BJ (cell line): Measurements from ENCODE around the gene IFNG-AS1. TPM values are rescaled to one million over a fixed set of nuclear protein-coding genes. Genes with fewer than 3 reads are reported as not detected.

Source experiments
- CTCF ChIA-PET: fragments of 350-600 bp; formaldehyde crosslinking; extraction: SDS; loops from one replicate; lab custom pipeline; 2021; ENCODE audit warnings: antibody characterized with exemption, inconsistent platforms; lab: Yijun Ruan, JAX
- POLR2A ChIA-PET: fragments of 300-600 bp; sonication (Branson Sonifier 250); formaldehyde crosslinking; extraction: SDS; loops from one replicate; lab custom pipeline; 2021; ENCODE audit warnings: antibody characterized with exemption; lab: Charles Lee
- DNase-seq: peaks from one replicate; pipeline ENCODE4 v3.0.0-alpha.2; 2011; ENCODE audit warnings: low read depth
- H3K27me3 ChIP-seq: 2 replicates; pipeline ENCODE4 v1.6.0; 2011; ENCODE audit warnings: low read length; ENCODE audit not compliant: control insufficient read depth, insufficient read depth
- H3K36me3 ChIP-seq: 2 replicates; pipeline ENCODE4 v1.5.1; 2011; ENCODE audit warnings: low read length; ENCODE audit not compliant: control insufficient read depth, insufficient read depth
- H3K4me3 ChIP-seq: 2 replicates; pipeline ENCODE4 v1.5.1; 2011; ENCODE audit warnings: low read depth, mild to moderate bottlenecking, control low read depth, low read length
- CTCF ChIP-seq: IDR thresholded peaks from 2 replicates; pipeline ENCODE4 v1.5.1; 2011; ENCODE audit warnings: low read depth, mild to moderate bottlenecking, control low read depth, inconsistent platforms, low read length, moderate library complexity; ENCODE audit not compliant: insufficient read depth
- polyA plus RNA-seq: library from polyadenylated mRNA; depleted of rRNA; stranded (reverse); fragments of >200 nt; gene quantifications from 2 replicates; pipeline ENCODE4 v1.2.3, GENCODE V29; 2011

The IFNG-AS1 gene
- polyA plus RNA-seq, 1 experiment = not detected

DNA sequence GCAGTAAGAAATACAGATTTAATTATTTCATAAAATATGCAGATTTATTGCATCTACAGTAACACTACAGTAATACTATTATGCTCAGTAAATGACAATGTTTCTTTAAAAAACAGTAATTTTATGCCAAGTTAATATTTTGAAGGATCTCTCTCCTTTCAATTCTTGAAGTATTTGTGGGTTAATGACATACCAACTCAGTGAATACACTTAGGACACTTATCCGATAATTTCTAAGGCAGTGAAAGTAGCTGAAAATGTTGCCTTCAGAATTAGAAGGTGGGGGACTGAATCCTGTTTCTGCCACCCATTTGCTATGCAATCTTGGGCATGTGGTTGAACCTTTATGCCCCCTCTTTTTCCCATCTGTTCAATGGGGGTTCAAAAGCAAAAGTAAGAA lies 24.8 kb upstream of the IFNG-AS1 start:
- no peaks in the 10 kb centered on the region for H3K27me3 ChIP-seq
- ChIA-PET POLR2A (no interaction called here), CTCF (no interaction called here)
- TF ChIP-seq CTCF = no peak
- no peaks in the 10 kb centered on the region for H3K36me3 ChIP-seq
- no peak overlapping the region for H3K4me3 ChIP-seq
- DNase-seq = no peak

GRCh38 chr12:67966560-67966959 lies 22.7 kb upstream of the IFNG-AS1 start:
- no peak overlapping the region for H3K4me3 ChIP-seq
- ChIA-PET CTCF (no interaction called here), POLR2A (no interaction called here)
- no peaks in the 10 kb centered on the region for H3K27me3 ChIP-seq
- no peaks in the 10 kb centered on the region for H3K36me3 ChIP-seq
- DNase-seq = no peak
- TF ChIP-seq CTCF = no peak

- ChIA-PET CTCF (interaction anchor here (1.2 to 1.4 kb wide), 3 partner anchors 22 to 73 kb away, joined by 3 to 4 read pairs (median 3); no protein-coding TSS in a partner anchor), POLR2A (no interaction called here)
- Histone ChIP-seq H3K36me3 (no peaks in the 10 kb centered on the region), H3K27me3 (no peaks in the 10 kb centered on the region), H3K4me3 (no peak overlapping the region)
- TF ChIP-seq CTCF = no peak
- DNase-seq = no peak
Observed at GRCh38 chr12:67968321-67968720, 20.9 kb upstream of the IFNG-AS1 start.

- no peaks in the 10 kb centered on the region for H3K36me3 ChIP-seq
- TF ChIP-seq CTCF = no peak
- DNase-seq = no peak
- no peaks in the 10 kb centered on the region for H3K27me3 ChIP-seq
- H3K4me3 ChIP-seq = no peak overlapping the region
- ChIA-PET POLR2A (no interaction called here), CTCF (interaction anchor here (1.3 to 1.4 kb wide), 2 partner anchors 23 to 26 kb away, joined by 3 to 4 read pairs; no protein-coding TSS in a partner anchor)
Observed at GRCh38 chr12:67968725-67969124, 20.5 kb upstream of the IFNG-AS1 start.

DNA sequence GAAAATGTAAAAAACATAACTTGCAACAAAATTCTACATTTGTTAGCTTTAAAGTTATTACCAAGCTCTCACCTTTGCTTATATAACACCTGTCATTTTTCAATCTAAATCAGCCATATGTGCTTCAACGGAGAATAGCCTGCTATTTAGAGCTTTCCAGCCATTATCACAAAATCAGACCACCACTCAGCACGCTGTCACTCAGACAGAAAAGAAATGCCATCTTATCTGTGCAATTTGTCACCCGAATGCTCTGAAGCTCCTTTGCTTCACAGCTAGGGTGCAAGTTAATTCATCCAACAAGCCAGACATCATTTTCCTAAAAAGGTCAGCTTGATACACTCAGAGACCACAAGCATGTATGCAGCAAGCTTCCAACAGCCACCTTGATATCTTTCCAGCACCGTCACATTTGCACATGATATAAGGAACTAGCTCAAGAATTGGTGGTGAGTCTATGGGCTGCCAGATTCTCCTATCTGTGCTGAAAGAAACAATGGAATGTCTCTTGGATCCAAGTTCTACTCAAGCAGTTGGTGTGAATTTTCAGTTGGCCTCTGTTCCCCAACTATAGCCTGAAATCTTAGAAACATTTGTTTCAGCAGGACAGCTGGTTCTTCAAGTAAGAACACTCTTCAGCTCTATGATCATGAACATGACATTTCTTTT lies 20.0 kb upstream of the IFNG-AS1 start:
- H3K4me3 ChIP-seq = no peak overlapping the region
- DNase-seq = no peak
- no peaks in the 10 kb centered on the region for H3K36me3 ChIP-seq
- no peaks in the 10 kb centered on the region for H3K27me3 ChIP-seq
- no peak for TF ChIP-seq CTCF
- ChIA-PET POLR2A (no interaction called here), CTCF (interaction anchor here (1.3 to 1.4 kb wide), 2 partner anchors 23 to 26 kb away, joined by 3 to 4 read pairs; no protein-coding TSS in a partner anchor)
